ENCODE measurements around the gene PARD3.

- TF ChIP-seq, protein P1, sequence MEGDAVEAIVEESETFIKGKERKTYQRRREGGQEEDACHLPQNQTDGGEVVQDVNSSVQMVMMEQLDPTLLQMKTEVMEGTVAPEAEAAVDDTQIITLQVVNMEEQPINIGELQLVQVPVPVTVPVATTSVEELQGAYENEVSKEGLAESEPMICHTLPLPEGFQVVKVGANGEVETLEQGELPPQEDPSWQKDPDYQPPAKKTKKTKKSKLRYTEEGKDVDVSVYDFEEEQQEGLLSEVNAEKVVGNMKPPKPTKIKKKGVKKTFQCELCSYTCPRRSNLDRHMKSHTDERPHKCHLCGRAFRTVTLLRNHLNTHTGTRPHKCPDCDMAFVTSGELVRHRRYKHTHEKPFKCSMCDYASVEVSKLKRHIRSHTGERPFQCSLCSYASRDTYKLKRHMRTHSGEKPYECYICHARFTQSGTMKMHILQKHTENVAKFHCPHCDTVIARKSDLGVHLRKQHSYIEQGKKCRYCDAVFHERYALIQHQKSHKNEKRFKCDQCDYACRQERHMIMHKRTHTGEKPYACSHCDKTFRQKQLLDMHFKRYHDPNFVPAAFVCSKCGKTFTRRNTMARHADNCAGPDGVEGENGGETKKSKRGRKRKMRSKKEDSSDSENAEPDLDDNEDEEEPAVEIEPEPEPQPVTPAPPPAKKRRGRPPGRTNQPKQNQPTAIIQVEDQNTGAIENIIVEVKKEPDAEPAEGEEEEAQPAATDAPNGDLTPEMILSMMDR (conservative IDR thresholded peaks at IDR 0.05; ENCODE audit: low read length) = no peak
- TF ChIP-seq EZH2phosphoT487 (IDR thresholded peaks at IDR 0.05; ENCODE audit: borderline replicate concordance) = no peak
These were observed 3.7 kb downstream of the PARD3 start for GRCh38 chr10:34811126-34811967.

Measured in Loucy (cell line).